ENCODE measurements around the gene NRG3.

GRCh38 chr10:81848514-81848913, 26.5 kb upstream of the NRG3 start:
- TF ChIP-seq CTCF (IDR thresholded peaks at IDR 0.05) (no peak), POLR2AphosphoS5 (IDR thresholded peaks at IDR 0.05) (no peak), POLR2A (IDR thresholded peaks at IDR 0.05) (no peak), EP300 (IDR thresholded peaks at IDR 0.05) (no peak)

All from gastroesophageal sphincter (tissue), 3 donors.